ENCODE measurements around the gene BRCC3.

- no peak for TF ChIP-seq CTCF (IDR thresholded peaks at IDR 0.05)
- no peak for TF ChIP-seq POLR2A (IDR thresholded peaks at IDR 0.05)
Measured at GRCh38 chrX:155143959-155144548, 72.7 kb downstream of the BRCC3 start.

All from esophagus squamous epithelium (tissue), 4 donors.